HepG2 (cell line): ENCODE results near the gene DRC7. TPM values are rescaled to one million over a fixed set of nuclear protein-coding genes. Genes with fewer than 3 reads are reported as not detected.

Experiments used
- ATAC-seq: fragments of 200-7000 bp; cut with Tn5 transposase; 3 replicates; pipeline ENCODE4 v1.9.1; 2020; ENCODE audit warnings: mild to moderate bottlenecking, moderate library complexity
- BruUV-seq: library from RNA; stranded (reverse); fragments of 400-500 nt; replicated peaks from 2 replicates; lab custom pipeline; 2021; lab: Mats Ljungman, UMichigan
- CTCF ChIA-PET: fragments of 300-600 bp; formaldehyde crosslinking; extraction: SDS; loops from one replicate; lab custom pipeline; 2021; ENCODE audit warnings: low total read pairs, inconsistent platforms, low intra/inter-chr PET ratio; lab: Yijun Ruan, JAX
- POLR2A ChIA-PET: fragments of 350-600 bp; sonication (Branson Sonifier 250); formaldehyde crosslinking; loops from one replicate; lab custom pipeline; 2020; ENCODE audit warnings: antibody characterized with exemption, inconsistent platforms; lab: Yijun Ruan, JAX
- DNase-seq: peaks from one replicate; pipeline ENCODE4 v3.0.0-alpha.2; 2015; ENCODE audit warnings: low spot score
- FAIRE-seq: peaks from 3 replicates; lab custom pipeline; 2011; peaks lifted over from hg19 to GRCh38; lab: Jason Lieb, UNC
- H2AFZ ChIP-seq: one replicate; pipeline ENCODE4 v1.6.1; 2011; ENCODE audit warnings: low read length, inconsistent platforms
- H3K27ac ChIP-seq: fragments of 300-600 bp; 3 replicates; pipeline ENCODE4 v1.8.0; 2011; ENCODE audit warnings: mixed run types, mild to moderate bottlenecking, mixed read lengths, low read length, inconsistent platforms; ENCODE audit not compliant: insufficient read depth; ENCODE audit errors: extremely low read length
- H3K27me3 ChIP-seq, 2 experiments: fragments of 200-600 bp in 1 of 2; 2 replicates in 1 of 2; 3 replicates in 1 of 2; pipeline versions ENCODE4 v1.6.0 to v1.8.0; 2011; ENCODE audit warnings: low read length in 2 of 2, mild to moderate bottlenecking in 2 of 2, moderate library complexity in 2 of 2, inconsistent platforms in 1 of 2; ENCODE audit not compliant: insufficient read depth in 2 of 2, control insufficient read depth in 1 of 2
- H3K36me3 ChIP-seq, 2 experiments: fragments of 200-600 bp in 1 of 2; replicated peaks in 1 of 2; 2 replicates in 1 of 2; 3 replicates in 1 of 2; pipeline versions ENCODE4 v1.5.1 to v1.8.0; 2011; ENCODE audit warnings: low read length in 2 of 2, inconsistent platforms in 1 of 2; ENCODE audit not compliant: insufficient read depth in 2 of 2, control insufficient read depth in 1 of 2
- H3K4me1 ChIP-seq: 2 replicates; pipeline ENCODE4 v1.5.1; 2012; ENCODE audit warnings: low read length, inconsistent platforms; ENCODE audit not compliant: insufficient read depth
- H3K4me2 ChIP-seq: 2 replicates; pipeline ENCODE4 v1.6.0; 2011; ENCODE audit warnings: low read depth, low read length, inconsistent platforms
- H3K4me3 ChIP-seq, 3 experiments: fragments of 200-600 bp in 1 of 3; sonication (generic), shearing (Covaris generic) in 1 of 3; replicated peaks in 1 of 3; 2 replicates each; pipeline ENCODE4 v1.5.1; 2011 to 2016; ENCODE audit warnings: low read length in 3 of 3, inconsistent platforms in 2 of 3, low read depth in 2 of 3, mild to moderate bottlenecking in 2 of 3, control low read depth in 1 of 3, mixed read lengths in 1 of 3; ENCODE audit not compliant: insufficient read depth in 1 of 3
- H3K79me2 ChIP-seq: one replicate; pipeline ENCODE4 v1.6.1; 2011; ENCODE audit warnings: low read length, inconsistent platforms; ENCODE audit not compliant: insufficient read depth
- H3K9ac ChIP-seq: 2 replicates; pipeline ENCODE4 v1.6.0; 2011; ENCODE audit warnings: mild to moderate bottlenecking, low read depth, low read length, inconsistent platforms; ENCODE audit not compliant: insufficient read depth
- H3K9me3 ChIP-seq: 2 replicates; pipeline ENCODE4 v1.5.1; 2012; ENCODE audit warnings: mild to moderate bottlenecking, low read length
- H4K20me1 ChIP-seq: 2 replicates; pipeline ENCODE4 v1.6.0; 2011; ENCODE audit warnings: inconsistent platforms, mild to moderate bottlenecking, low read length, moderate library complexity; ENCODE audit not compliant: insufficient read depth
- CREB1 ChIP-seq, 2 experiments: fragments of 450-650 bp in 1 of 2; IDR thresholded peaks; 2 replicates each; pipeline ENCODE4 v1.6.1; 2016 to 2017; ENCODE audit warnings: control low read depth in 1 of 2, mild to moderate bottlenecking in 1 of 2, missing compliant biosample characterization in 1 of 2, missing genetic modification characterization in 1 of 2
- ELF3 ChIP-seq: IDR thresholded peaks from 2 replicates; pipeline ENCODE4 v1.6.1; 2016; ENCODE audit warnings: missing genetic modification reagents, missing compliant biosample characterization
- ERF ChIP-seq: IDR thresholded peaks from 2 replicates; pipeline ENCODE4 v1.6.1; 2018; ENCODE audit warnings: missing biosample characterization, missing genetic modification reagents
- HNF4G ChIP-seq, 2 experiments: sonication (generic) in 1 of 2; formaldehyde crosslinking in 1 of 2; IDR thresholded peaks; 2 replicates each; pipeline versions ENCODE4 v1.4.0 to v1.6.1; 2011 to 2020; ENCODE audit warnings: borderline replicate concordance in 2 of 2, low read depth in 2 of 2, mild to moderate bottlenecking in 2 of 2, low read length in 1 of 2, missing genetic modification reagents in 1 of 2, moderate library complexity in 1 of 2
- HNRNPUL1 ChIP-seq: fragments of 200-400 bp; formaldehyde crosslinking; IDR thresholded peaks from 2 replicates; pipeline ENCODE4 v1.6.1; 2017; ENCODE audit warnings: low read depth, mild to moderate bottlenecking, low read length, moderate library complexity
- MED13 ChIP-seq: sonication (generic); formaldehyde crosslinking; IDR thresholded peaks from 2 replicates; pipeline ENCODE4 v1.5.0; 2020; ENCODE audit warnings: missing genetic modification reagents
- MED8 ChIP-seq: sonication (generic); formaldehyde crosslinking; IDR thresholded peaks from 2 replicates; pipeline ENCODE4 v1.8.1; 2023; ENCODE audit warnings: mild to moderate bottlenecking, missing genetic modification reagents; ENCODE audit not compliant: insufficient replicate concordance
- NR2C2 ChIP-seq: sonication (generic); formaldehyde crosslinking; IDR thresholded peaks from 2 replicates; pipeline ENCODE4 v1.4.0; 2020; ENCODE audit warnings: missing genetic modification reagents, mild to moderate bottlenecking, moderate library complexity, borderline replicate concordance
- NR2F6 ChIP-seq, 2 experiments: IDR thresholded peaks; 2 replicates each; pipeline ENCODE4 v1.6.1; 2016; ENCODE audit warnings: antibody characterized with exemption in 1 of 2, mild to moderate bottlenecking in 1 of 2
- NRL ChIP-seq: sonication (generic); formaldehyde crosslinking; IDR thresholded peaks from 2 replicates; pipeline ENCODE4 v1.5.0; 2020; ENCODE audit warnings: missing genetic modification reagents, mild to moderate bottlenecking, moderate library complexity, borderline replicate concordance
- POLR2AphosphoS5 ChIP-seq: IDR thresholded peaks from 2 replicates; pipeline ENCODE4 v1.6.1; 2012; ENCODE audit warnings: low read depth, low read length
- ZFAT ChIP-seq: sonication (generic); formaldehyde crosslinking; conservative IDR thresholded peaks from 2 replicates; pipeline ENCODE4 v1.8.1; 2023; ENCODE audit warnings: missing genetic modification reagents, inconsistent platforms
- ZNF484 ChIP-seq: sonication (generic); formaldehyde crosslinking; IDR thresholded peaks from 2 replicates; pipeline ENCODE4 v1.5.1; 2020; ENCODE audit warnings: mild to moderate bottlenecking, low read depth, missing genetic modification reagents, borderline replicate concordance
- WGBS: methylation state at CpG from one replicate; pipeline ENCODE4 v1.1.6; 2017; ENCODE audit warnings: low lambda C conversion rate; 5-methylcytosine and 5-hydroxymethylcytosine counted together
- in situ Hi-C: cut with HindIII; loops from 2 replicates; pipeline ENCODE4 v1.10.0; 2017; ENCODE audit warnings: low pct_unique_long_range_greater_than_20kb; ENCODE audit not compliant: extremely low pct_ligation_motif_present
- intact Hi-C: fragments of 100-400 bp; cut with micrococcal nuclease; formaldehyde crosslinking; loops from one replicate; pipeline ENCODE4 v1.10.0; 2022; ENCODE audit not compliant: unreplicated experiment
- polyA plus RNA-seq, 8 experiments: library from polyadenylated mRNA; depleted of rRNA in 3 of 8; stranded (reverse) in 7 of 8; unstranded in 1 of 8; fragments of >200 nt; fragmentation: Illumina TruSeq in 4 of 8; extraction: Trizol in 4 of 8; gene quantifications; 2 replicates each; pipeline versions ENCODE4 v1.2.1 to v1.2.3, GENCODE V29; 2011 to 2016; ENCODE audit warnings: low read depth in 4 of 8, missing spikeins in 1 of 8, mixed read lengths in 1 of 8; ENCODE audit not compliant: insufficient read depth in 1 of 8
- total RNA-seq, 5 experiments: library from RNA; depleted of rRNA; stranded (reverse); fragments of >200 nt; fragmentation: Illumina TruSeq; extraction: Trizol; gene quantifications; 2 replicates each; pipeline ENCODE4 v1.2.3, GENCODE V29; 2016; ENCODE audit warnings: low read depth in 1 of 5
- TF ChIP-seq, protein P1 (sequence below): sonication (generic); formaldehyde crosslinking; IDR thresholded peaks from 2 replicates; pipeline ENCODE4 v1.5.1; 2020; ENCODE audit warnings: mild to moderate bottlenecking, missing genetic modification reagents
- TF ChIP-seq, protein P2 (sequence below): sonication (generic); formaldehyde crosslinking; IDR thresholded peaks from 2 replicates; pipeline ENCODE4 v1.5.1; 2020; ENCODE audit warnings: missing genetic modification reagents, mild to moderate bottlenecking, borderline replicate concordance
- TF ChIP-seq, protein P3 (sequence below): IDR thresholded peaks from 2 replicates; pipeline ENCODE4 v1.6.1; 2016; ENCODE audit warnings: low read depth, borderline replicate concordance
- TF ChIP-seq, protein P4 (sequence below): sonication (generic); formaldehyde crosslinking; IDR thresholded peaks from 2 replicates; pipeline ENCODE4 v1.4.0; 2020; ENCODE audit warnings: mild to moderate bottlenecking, low read depth, missing genetic modification reagents

DRC7 gene
- total and polyA plus RNA-seq, 2 of the 13 experiments (the other 11 are each of a cell fraction or from before 2014, with no cell fraction given), result 2.7 to 3.4 TPM

DNA sequence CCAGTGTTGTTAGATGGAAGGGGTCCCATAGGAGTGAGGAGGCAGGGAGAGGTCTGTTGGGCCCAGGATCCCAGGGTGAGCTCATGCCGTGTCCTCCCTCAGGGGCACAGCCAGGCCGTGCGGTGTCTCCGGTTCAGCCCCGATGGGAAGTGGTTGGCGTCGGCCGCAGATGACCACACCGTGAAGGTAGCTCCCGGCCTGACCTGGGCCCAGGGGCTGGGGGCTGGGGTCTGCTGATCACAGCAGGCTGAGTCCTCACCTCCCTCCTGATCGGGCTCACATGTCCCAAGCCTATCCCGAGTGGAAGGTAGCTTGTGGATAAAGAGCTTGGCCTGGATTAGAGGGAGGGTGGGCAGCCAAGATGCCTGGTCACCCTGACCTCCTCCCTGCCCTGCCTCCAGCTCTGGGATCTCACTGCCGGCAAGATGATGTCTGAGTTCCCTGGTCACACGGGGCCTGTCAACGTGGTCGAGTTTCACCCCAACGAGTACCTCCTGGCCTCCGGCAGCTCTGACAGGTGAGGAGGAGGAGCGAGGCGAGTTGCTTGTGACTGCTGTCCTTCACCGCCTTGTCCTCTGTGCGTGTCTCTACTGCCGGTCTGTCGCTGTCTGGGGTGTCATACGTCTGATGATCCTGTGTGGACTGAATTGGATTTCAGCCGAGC, 57.1 kb downstream of the DRC7 start (continued):
- TF ChIP-seq, protein P1, sequence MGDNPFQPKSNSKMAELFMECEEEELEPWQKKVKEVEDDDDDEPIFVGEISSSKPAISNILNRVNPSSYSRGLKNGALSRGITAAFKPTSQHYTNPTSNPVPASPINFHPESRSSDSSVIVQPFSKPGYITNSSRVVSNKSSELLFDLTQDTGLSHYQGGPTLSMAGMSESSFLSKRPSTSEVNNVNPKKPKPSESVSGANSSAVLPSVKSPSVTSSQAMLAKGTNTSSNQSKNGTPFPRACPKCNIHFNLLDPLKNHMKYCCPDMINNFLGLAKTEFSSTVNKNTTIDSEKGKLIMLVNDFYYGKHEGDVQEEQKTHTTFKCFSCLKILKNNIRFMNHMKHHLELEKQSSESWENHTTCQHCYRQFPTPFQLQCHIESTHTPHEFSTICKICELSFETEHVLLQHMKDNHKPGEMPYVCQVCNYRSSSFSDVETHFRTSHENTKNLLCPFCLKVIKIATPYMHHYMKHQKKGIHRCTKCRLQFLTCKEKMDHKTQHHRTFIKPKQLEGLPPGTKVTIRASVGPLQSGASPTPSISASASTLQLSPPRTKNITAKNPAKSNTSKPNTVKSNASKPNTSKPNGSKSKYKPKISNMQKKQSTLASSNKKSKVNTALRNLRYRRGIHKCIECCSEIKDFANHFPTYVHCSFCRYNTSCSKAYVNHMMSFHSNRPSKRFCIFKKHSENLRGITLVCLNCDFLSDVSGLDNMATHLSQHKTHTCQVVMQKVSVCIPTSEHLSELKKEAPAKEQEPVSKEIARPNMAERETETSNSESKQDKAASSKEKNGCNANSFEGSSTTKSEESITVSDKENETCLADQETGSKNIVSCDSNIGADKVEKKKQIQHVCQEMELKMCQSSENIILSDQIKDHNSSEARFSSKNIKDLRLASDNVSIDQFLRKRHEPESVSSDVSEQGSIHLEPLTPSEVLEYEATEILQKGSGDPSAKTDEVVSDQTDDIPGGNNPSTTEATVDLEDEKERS (CRISPR knock-in tag), result no peak
- TF ChIP-seq, protein P2, sequence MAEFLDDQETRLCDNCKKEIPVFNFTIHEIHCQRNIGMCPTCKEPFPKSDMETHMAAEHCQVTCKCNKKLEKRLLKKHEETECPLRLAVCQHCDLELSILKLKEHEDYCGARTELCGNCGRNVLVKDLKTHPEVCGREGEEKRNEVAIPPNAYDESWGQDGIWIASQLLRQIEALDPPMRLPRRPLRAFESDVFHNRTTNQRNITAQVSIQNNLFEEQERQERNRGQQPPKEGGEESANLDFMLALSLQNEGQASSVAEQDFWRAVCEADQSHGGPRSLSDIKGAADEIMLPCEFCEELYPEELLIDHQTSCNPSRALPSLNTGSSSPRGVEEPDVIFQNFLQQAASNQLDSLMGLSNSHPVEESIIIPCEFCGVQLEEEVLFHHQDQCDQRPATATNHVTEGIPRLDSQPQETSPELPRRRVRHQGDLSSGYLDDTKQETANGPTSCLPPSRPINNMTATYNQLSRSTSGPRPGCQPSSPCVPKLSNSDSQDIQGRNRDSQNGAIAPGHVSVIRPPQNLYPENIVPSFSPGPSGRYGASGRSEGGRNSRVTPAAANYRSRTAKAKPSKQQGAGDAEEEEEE (CRISPR knock-in tag), result no peak
- TF ChIP-seq ELF3, result no peak
- TF ChIP-seq, all 625 proteins: peak for 0

DNA sequence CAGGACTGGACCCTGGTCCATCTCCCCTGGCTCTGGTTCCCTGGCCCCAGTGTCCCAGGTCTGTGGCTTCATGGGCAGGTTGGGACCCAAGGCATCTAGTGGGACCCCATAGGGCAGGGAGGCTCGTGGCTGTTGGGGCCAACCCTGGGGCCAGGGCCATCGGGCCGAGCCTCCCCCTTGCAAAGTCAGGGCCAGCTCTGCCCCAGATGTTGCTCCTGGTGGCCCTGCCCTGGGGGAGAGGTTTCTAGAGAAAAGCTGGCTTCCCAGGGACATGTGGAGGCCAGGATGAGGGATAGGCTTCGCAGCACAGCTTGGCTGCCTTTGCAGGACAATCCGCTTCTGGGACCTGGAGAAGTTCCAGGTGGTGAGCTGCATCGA, 57.6 kb downstream of the DRC7 start:
- Histone ChIP-seq H3K4me3 (no peak overlapping the region), H3K27me3 (no peaks in the 10 kb centered on the region), H2AFZ (no peak overlapping the region), H3K4me2 (no peak overlapping the region), H3K36me3 (peaks cover 27% of the 10 kb centered on the region in 2 experiments; a peak in 4 of 5 replicates), H3K9me3 (no peaks in the 10 kb centered on the region), H3K79me2 (no peaks in the 10 kb centered on the region), H4K20me1 (no peaks in the 10 kb centered on the region), H3K4me1 (no peaks in the 10 kb centered on the region), H3K27ac (no peak overlapping the region), H3K9ac (no peak overlapping the region)
- POLR2A ChIA-PET, result no interaction called here
- intact Hi-C loops (no loop called here), in situ Hi-C loops (no loop called here)
- no TSS peak for BruUV-seq
- FAIRE-seq (no peak), ATAC-seq (no peak), DNase-seq (no peak)
- WGBS, result 100% methylated on average over 1 of the region's 6 CpGs
- CTCF ChIA-PET, result no interaction called here
- TF ChIP-seq NRL, result no peak
- no peak for TF ChIP-seq ZFAT (CRISPR knock-in tag)
- no peak for TF ChIP-seq MED8 (CRISPR knock-in tag)
- TF ChIP-seq HNF4G (IDR thresholded peaks at IDR 0.05; ENCODE audit: borderline replicate concordance, low read depth, low read length), result no peak
- TF ChIP-seq HNF4G (CRISPR knock-in tag; IDR thresholded peaks at IDR 0.05; ENCODE audit: borderline replicate concordance, low read depth), result no peak
- no peak for TF ChIP-seq POLR2AphosphoS5
- no peak for TF ChIP-seq ZNF484 (CRISPR knock-in tag)
- TF ChIP-seq NR2F6 (IDR thresholded peaks at IDR 0.05), result no peak
- no peak for TF ChIP-seq NR2F6 (CRISPR knock-in tag; IDR thresholded peaks at IDR 0.05)
- TF ChIP-seq, protein P3, sequence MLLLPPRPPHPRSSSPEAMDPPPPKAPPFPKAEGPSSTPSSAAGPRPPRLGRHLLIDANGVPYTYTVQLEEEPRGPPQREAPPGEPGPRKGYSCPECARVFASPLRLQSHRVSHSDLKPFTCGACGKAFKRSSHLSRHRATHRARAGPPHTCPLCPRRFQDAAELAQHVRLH, result no peak
- TF ChIP-seq HNRNPUL1, result no peak
- TF ChIP-seq MED13 (CRISPR knock-in tag), result no peak
- TF ChIP-seq NR2C2, result no peak
- TF ChIP-seq ERF (CRISPR knock-in tag), result no peak
- TF ChIP-seq CREB1 (IDR thresholded peaks at IDR 0.05), result no peak
- TF ChIP-seq CREB1 (CRISPR knock-in tag; IDR thresholded peaks at IDR 0.05), result no peak
- TF ChIP-seq, protein P4, sequence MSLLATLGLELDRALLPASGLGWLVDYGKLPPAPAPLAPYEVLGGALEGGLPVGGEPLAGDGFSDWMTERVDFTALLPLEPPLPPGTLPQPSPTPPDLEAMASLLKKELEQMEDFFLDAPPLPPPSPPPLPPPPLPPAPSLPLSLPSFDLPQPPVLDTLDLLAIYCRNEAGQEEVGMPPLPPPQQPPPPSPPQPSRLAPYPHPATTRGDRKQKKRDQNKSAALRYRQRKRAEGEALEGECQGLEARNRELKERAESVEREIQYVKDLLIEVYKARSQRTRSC (CRISPR knock-in tag), result no peak
